ENCODE data around the gene TMEM179B. TPM values are rescaled to one million over a fixed set of nuclear protein-coding genes. Genes with fewer than 3 reads are reported as not detected.

The TMEM179B gene
- total and polyA plus RNA-seq, 9 of the 15 experiments (the other 6 are each of a cell fraction or from before 2014, with no cell fraction given): 27.7 to 105 (median 37.0) TPM

DNA sequence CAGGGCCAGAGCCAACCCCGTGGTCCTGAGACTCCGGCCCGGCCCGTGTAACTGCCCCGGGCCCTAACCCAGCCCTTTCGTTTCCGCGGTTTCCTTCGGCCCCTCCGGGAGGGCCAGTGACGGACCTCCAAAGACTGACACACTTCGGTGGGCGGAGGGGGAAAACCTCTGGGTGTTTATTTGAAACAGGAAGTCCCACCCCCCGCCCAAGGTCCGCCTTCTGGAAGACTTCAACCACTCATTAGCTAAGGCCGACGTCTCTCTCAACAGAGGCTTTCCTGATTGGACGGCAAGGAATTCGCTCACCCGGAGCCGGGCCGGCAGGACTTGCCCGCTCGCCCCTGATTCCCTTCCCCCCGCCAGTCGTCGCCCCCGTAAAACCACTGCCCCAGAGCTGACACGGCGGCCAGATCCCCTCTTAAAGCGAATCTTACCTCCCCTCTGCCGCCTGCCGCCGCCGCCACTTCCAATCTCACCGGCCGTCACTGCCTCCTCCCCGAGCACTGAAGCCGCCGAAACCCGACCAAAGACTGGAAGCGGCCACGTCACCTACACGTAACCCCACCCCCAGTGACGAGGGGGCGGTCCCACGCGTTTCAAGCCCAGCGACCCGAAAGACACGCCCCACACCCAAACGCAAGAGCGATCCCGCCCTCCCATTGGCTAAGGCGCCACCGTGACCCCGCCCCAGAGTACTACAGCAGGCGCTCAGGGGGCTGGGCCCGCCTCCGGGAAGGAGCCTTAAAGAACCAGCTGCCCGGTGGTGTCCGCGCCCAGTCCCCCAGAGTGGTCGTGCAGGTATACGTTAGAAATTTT is 44.5 kb downstream of the TMEM179B start, which contains the start of gene STX5 (continued):
- TF ChIP-seq, protein P1, sequence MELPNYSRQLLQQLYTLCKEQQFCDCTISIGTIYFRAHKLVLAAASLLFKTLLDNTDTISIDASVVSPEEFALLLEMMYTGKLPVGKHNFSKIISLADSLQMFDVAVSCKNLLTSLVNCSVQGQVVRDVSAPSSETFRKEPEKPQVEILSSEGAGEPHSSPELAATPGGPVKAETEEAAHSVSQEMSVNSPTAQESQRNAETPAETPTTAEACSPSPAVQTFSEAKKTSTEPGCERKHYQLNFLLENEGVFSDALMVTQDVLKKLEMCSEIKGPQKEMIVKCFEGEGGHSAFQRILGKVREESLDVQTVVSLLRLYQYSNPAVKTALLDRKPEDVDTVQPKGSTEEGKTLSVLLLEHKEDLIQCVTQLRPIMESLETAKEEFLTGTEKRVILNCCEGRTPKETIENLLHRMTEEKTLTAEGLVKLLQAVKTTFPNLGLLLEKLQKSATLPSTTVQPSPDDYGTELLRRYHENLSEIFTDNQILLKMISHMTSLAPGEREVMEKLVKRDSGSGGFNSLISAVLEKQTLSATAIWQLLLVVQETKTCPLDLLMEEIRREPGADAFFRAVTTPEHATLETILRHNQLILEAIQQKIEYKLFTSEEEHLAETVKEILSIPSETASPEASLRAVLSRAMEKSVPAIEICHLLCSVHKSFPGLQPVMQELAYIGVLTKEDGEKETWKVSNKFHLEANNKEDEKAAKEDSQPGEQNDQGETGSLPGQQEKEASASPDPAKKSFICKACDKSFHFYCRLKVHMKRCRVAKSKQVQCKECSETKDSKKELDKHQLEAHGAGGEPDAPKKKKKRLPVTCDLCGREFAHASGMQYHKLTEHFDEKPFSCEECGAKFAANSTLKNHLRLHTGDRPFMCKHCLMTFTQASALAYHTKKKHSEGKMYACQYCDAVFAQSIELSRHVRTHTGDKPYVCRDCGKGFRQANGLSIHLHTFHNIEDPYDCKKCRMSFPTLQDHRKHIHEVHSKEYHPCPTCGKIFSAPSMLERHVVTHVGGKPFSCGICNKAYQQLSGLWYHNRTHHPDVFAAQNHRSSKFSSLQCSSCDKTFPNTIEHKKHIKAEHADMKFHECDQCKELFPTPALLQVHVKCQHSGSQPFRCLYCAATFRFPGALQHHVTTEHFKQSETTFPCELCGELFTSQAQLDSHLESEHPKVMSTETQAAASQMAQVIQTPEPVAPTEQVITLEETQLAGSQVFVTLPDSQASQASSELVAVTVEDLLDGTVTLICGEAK (IDR thresholded peaks at IDR 0.05): peak; percentile 93
- TF ChIP-seq, protein P1 (CRISPR knock-in tag; IDR thresholded peaks at IDR 0.05): no peak; the same call in 1 of the 2 replicates
- TF ChIP-seq SAFB2 (IDR thresholded peaks at IDR 0.05; ENCODE audit: borderline replicate concordance, low read depth, low read length, severe bottlenecking) (no peak), CHD2 (IDR thresholded peaks at IDR 0.05; ENCODE audit: low read depth, low read length) (peak; percentile 85), NR2F6 (CRISPR knock-in tag; IDR thresholded peaks at IDR 0.05) (no peak), SMAD2 (IDR thresholded peaks at IDR 0.05; ENCODE audit: low read depth, low read length) (no peak), NR2C2 (CRISPR knock-in tag; IDR thresholded peaks at IDR 0.05) (no peak), NR2C2 (tag; IDR thresholded peaks at IDR 0.05) (peak; percentile 70; the same call in 1 of the 2 replicates), RHOXF2B (CRISPR knock-in tag; conservative IDR thresholded peaks at IDR 0.05) (no peak), PCBP2 (IDR thresholded peaks at IDR 0.05; ENCODE audit: low read depth, low read length, poor library complexity, severe bottlenecking) (no peak), NFIX (CRISPR knock-in tag; IDR thresholded peaks at IDR 0.05; ENCODE audit: low read depth) (no peak), STAG1 (CRISPR knock-in tag; IDR thresholded peaks at IDR 0.05; ENCODE audit: borderline replicate concordance) (no peak), HLTF (IDR thresholded peaks at IDR 0.05) (no peak)
- TF ChIP-seq, protein P2, sequence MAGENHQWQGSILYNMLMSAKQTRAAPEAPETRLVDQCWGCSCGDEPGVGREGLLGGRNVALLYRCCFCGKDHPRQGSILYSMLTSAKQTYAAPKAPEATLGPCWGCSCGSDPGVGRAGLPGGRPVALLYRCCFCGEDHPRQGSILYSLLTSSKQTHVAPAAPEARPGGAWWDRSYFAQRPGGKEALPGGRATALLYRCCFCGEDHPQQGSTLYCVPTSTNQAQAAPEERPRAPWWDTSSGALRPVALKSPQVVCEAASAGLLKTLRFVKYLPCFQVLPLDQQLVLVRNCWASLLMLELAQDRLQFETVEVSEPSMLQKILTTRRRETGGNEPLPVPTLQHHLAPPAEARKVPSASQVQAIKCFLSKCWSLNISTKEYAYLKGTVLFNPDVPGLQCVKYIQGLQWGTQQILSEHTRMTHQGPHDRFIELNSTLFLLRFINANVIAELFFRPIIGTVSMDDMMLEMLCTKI (IDR thresholded peaks at IDR 0.05; ENCODE audit: partially characterized antibody): no peak
- TF ChIP-seq, protein P3, sequence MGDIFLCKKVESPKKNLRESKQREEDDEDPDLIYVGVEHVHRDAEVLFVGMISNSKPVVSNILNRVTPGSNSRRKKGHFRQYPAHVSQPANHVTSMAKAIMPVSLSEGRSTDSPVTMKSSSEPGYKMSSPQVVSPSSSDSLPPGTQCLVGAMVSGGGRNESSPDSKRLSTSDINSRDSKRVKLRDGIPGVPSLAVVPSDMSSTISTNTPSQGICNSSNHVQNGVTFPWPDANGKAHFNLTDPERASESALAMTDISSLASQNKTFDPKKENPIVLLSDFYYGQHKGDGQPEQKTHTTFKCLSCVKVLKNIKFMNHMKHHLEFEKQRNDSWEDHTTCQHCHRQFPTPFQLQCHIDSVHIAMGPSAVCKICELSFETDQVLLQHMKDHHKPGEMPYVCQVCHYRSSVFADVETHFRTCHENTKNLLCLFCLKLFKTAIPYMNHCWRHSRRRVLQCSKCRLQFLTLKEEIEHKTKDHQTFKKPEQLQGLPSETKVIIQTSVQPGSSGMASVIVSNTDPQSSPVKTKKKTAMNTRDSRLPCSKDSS (IDR thresholded peaks at IDR 0.05; ENCODE audit: low read depth, partially characterized antibody): no peak
